Measurements from ENCODE around the gene TMEM141.

Gene TMEM141

DNA sequence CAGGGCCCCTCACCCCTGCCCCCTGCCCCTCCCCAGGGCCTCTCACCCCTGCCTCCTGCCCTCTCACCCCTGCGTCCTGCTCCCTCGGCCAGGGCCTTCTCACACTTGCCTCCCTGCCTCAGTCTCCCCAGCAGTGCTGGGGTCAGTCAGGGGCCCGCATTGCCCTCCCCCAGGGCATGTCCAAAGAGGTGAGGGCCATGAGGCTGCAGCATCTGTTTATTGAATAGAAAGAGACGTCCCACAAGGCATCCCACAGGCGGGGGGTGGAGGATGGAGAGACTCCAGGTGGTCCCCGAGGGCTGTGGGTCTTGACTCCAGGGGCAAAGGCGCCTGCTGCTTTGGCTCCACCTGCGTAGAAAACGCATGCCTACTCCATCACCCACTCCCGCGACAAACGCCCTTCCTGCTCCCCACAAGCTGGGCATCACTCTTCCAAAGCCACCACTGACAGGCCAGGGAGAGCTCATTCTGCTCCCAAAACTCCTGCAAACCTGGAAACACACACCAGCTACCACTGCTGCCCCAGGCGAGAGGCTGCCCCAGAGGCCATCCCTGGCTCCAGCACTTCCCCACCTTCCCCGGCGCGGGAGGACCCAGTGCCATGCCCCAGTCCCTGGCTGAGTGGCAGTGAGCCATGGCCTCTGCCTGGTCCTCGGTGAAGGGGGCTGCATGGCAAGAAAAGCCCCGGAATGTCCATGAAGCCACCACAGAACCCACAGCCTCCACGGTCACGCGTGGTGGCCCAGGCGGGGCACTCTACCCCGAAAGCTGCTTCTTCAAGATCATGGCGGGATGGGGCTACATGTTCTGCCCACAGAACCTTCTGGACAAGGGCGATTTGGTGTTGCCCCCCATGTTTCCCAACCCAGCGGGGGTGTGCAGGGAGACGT, 31.5 kb upstream of the TMEM141 start:
- no peak for TF ChIP-seq TAF1 (IDR thresholded peaks at IDR 0.05; ENCODE audit: borderline replicate concordance, insufficient read depth, low read length)
- TF ChIP-seq POLR2AphosphoS5 (IDR thresholded peaks at IDR 0.05; ENCODE audit: low read depth, low read length): no peak
- TF ChIP-seq SIN3A (IDR thresholded peaks at IDR 0.05; ENCODE audit: borderline replicate concordance, insufficient read depth, low read length): no peak
- no peak for TF ChIP-seq FOXP2 (optimal IDR thresholded peaks at IDR 0.05; ENCODE audit: borderline replicate concordance, extremely low read depth, extremely low read length, insufficient read depth)
- TF ChIP-seq, protein P1, sequence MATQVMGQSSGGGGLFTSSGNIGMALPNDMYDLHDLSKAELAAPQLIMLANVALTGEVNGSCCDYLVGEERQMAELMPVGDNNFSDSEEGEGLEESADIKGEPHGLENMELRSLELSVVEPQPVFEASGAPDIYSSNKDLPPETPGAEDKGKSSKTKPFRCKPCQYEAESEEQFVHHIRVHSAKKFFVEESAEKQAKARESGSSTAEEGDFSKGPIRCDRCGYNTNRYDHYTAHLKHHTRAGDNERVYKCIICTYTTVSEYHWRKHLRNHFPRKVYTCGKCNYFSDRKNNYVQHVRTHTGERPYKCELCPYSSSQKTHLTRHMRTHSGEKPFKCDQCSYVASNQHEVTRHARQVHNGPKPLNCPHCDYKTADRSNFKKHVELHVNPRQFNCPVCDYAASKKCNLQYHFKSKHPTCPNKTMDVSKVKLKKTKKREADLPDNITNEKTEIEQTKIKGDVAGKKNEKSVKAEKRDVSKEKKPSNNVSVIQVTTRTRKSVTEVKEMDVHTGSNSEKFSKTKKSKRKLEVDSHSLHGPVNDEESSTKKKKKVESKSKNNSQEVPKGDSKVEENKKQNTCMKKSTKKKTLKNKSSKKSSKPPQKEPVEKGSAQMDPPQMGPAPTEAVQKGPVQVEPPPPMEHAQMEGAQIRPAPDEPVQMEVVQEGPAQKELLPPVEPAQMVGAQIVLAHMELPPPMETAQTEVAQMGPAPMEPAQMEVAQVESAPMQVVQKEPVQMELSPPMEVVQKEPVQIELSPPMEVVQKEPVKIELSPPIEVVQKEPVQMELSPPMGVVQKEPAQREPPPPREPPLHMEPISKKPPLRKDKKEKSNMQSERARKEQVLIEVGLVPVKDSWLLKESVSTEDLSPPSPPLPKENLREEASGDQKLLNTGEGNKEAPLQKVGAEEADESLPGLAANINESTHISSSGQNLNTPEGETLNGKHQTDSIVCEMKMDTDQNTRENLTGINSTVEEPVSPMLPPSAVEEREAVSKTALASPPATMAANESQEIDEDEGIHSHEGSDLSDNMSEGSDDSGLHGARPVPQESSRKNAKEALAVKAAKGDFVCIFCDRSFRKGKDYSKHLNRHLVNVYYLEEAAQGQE (IDR thresholded peaks at IDR 0.05; ENCODE audit: insufficient read depth in 1 of 2, low read depth in 2 of 2, low read length in 2 of 2): no peak

DNA sequence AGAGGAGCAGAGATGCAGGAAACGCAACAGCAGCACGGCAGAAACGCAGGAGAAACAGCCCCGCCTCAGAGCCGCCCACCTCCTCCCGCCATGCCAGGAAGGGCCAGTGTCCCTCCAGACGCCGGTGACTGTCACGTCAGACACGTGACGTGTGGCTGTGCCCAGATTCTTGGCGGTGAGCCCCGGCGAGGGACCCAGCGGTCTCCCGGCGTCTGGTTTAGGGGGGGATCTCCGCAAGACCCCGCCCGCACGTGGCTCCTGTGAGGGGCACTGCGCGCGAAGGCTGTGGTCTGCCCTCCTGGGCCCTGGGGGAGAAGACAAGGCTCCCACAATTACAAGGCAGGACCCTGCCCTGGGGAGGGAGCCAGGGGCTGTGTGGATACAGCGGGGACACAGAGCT, 30.7 kb upstream of the TMEM141 start:
- no peak for TF ChIP-seq POLR2AphosphoS5 (IDR thresholded peaks at IDR 0.05; ENCODE audit: low read depth, low read length)
- TF ChIP-seq TAF1 (IDR thresholded peaks at IDR 0.05; ENCODE audit: borderline replicate concordance, insufficient read depth, low read length): no peak
- TF ChIP-seq FOXP2 (optimal IDR thresholded peaks at IDR 0.05; ENCODE audit: borderline replicate concordance, extremely low read depth, extremely low read length, insufficient read depth): no peak
- no peak for TF ChIP-seq SIN3A (IDR thresholded peaks at IDR 0.05; ENCODE audit: borderline replicate concordance, insufficient read depth, low read length)
- TF ChIP-seq, protein P1 (IDR thresholded peaks at IDR 0.05; ENCODE audit: insufficient read depth in 1 of 2, low read depth in 2 of 2, low read length in 2 of 2): no peak

DNA sequence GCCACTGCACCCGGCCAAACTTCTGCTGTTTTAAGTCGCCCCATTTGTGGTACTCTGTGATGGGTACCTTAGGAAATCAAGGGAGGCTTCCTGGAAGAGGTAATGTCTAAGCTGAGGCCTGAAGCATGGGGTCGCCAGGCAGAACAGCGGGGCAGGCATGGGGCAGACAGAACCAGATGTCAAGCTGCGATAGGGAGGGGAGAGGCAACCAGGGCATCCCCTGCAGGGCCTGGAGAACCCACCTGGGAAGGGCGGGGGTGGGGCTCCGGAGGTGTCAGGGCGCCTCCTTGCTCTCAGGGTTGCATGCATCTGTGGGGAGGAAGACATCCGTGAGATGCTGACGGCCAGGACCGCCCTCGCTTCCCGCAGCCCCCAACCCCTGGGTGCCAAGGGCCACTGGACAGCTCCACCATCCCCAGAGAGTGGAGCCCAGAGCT, 29.6 kb upstream of the TMEM141 start:
- TF ChIP-seq, protein P1 (IDR thresholded peaks at IDR 0.05; ENCODE audit: insufficient read depth in 1 of 2, low read depth in 2 of 2, low read length in 2 of 2): no peak
- no peak for TF ChIP-seq FOXP2 (optimal IDR thresholded peaks at IDR 0.05; ENCODE audit: borderline replicate concordance, extremely low read depth, extremely low read length, insufficient read depth)
- TF ChIP-seq TAF1 (IDR thresholded peaks at IDR 0.05; ENCODE audit: borderline replicate concordance, insufficient read depth, low read length): no peak
- no peak for TF ChIP-seq POLR2AphosphoS5 (IDR thresholded peaks at IDR 0.05; ENCODE audit: low read depth, low read length)
- TF ChIP-seq SIN3A (IDR thresholded peaks at IDR 0.05; ENCODE audit: borderline replicate concordance, insufficient read depth, low read length): no peak

DNA sequence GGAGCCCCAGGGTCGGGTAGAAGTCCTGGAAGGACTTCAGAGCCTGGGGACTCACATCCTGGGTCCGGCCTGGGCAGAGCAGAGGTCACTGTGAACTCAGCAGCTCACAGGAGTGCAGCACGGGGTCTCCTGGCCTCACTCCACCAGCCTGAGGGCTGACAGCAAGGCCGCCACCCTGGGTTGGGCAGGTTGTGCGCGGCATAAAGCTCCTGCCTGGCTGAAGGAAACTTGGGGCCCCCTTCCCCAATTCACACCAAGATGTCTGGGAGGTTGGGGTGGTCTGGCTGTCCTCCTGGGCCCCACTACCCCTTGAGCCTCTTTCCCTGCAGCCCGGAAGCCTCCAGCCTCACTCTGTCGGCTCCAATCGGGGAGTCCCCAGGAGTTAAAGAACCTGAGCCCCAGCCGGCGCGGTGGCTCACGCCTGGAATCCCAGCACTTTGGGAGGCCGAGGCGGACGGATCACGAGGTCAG, 28.9 kb upstream of the TMEM141 start:
- TF ChIP-seq FOXP2 (optimal IDR thresholded peaks at IDR 0.05; ENCODE audit: borderline replicate concordance, extremely low read depth, extremely low read length, insufficient read depth) (no peak), TAF1 (IDR thresholded peaks at IDR 0.05; ENCODE audit: borderline replicate concordance, insufficient read depth, low read length) (no peak), POLR2AphosphoS5 (IDR thresholded peaks at IDR 0.05; ENCODE audit: low read depth, low read length) (no peak), SIN3A (IDR thresholded peaks at IDR 0.05; ENCODE audit: borderline replicate concordance, insufficient read depth, low read length) (no peak)
- TF ChIP-seq, protein P1 (IDR thresholded peaks at IDR 0.05; ENCODE audit: insufficient read depth in 1 of 2, low read depth in 2 of 2, low read length in 2 of 2): no peak

Data from PFSK-1 (cell line).